BE2C (cell line): Measurements from ENCODE around the gene SIRT5.

Experiments
- DNase-seq: peaks from one replicate; pipeline ENCODE4 v3.0.0-alpha.2; 2020
- H3K27me3 ChIP-seq: fragments of 250-450 bp; sonication (Bioruptor Pico); 2 replicates; pipeline ENCODE4 v1.5.1; 2020; ENCODE audit warnings: mild to moderate bottlenecking
- H3K36me3 ChIP-seq: fragments of 250-450 bp; sonication (Bioruptor Pico); 2 replicates; pipeline ENCODE4 v1.5.1; 2020; ENCODE audit warnings: mild to moderate bottlenecking
- H3K4me1 ChIP-seq: fragments of 250-450 bp; sonication (Bioruptor Pico); 2 replicates; pipeline ENCODE4 v1.5.1; 2020
- H3K4me3 ChIP-seq: 2 replicates; pipeline ENCODE4 v1.5.1; 2011; ENCODE audit warnings: low read depth, low read length
- H3K9me3 ChIP-seq: fragments of 250-450 bp; sonication (Bioruptor Pico); 2 replicates; pipeline ENCODE4 v1.5.1; 2020
- CTCF ChIP-seq: IDR thresholded peaks from 2 replicates; pipeline ENCODE4 v1.5.1; 2012; ENCODE audit warnings: mild to moderate bottlenecking, low read depth, low read length

Gene SIRT5

GRCh38 chr6:13545885-13546284 is 28.5 kb upstream of the SIRT5 start:
- H3K4me3 ChIP-seq: no peak overlapping the region
- no peak for TF ChIP-seq CTCF
- H3K36me3 ChIP-seq: no peaks in the 10 kb centered on the region
- no peaks in the 10 kb centered on the region for H3K27me3 ChIP-seq
- H3K9me3 ChIP-seq: no peaks in the 10 kb centered on the region
- H3K4me1 ChIP-seq: no peaks in the 10 kb centered on the region
- no peak for DNase-seq

GRCh38 chr6:13548500-13549210 is 25.7 kb upstream of the SIRT5 start:
- Histone ChIP-seq H3K9me3 (no peaks in the 10 kb centered on the region), H3K4me3 (no peak overlapping the region), H3K27me3 (no peaks in the 10 kb centered on the region), H3K36me3 (no peaks in the 10 kb centered on the region), H3K4me1 (no peaks in the 10 kb centered on the region)
- no peak for DNase-seq
- TF ChIP-seq CTCF: no peak

GRCh38 chr6:13550656-13551055 is 23.7 kb upstream of the SIRT5 start:
- H3K4me3 ChIP-seq: no peak overlapping the region
- DNase-seq: no peak
- no peaks in the 10 kb centered on the region for H3K27me3 ChIP-seq
- H3K4me1 ChIP-seq: no peaks in the 10 kb centered on the region
- no peak for TF ChIP-seq CTCF
- no peaks in the 10 kb centered on the region for H3K9me3 ChIP-seq
- no peaks in the 10 kb centered on the region for H3K36me3 ChIP-seq

GRCh38 chr6:13553646-13554045 is 20.8 kb upstream of the SIRT5 start:
- H3K27me3 ChIP-seq: no peaks in the 10 kb centered on the region
- no peaks in the 10 kb centered on the region for H3K4me1 ChIP-seq
- H3K4me3 ChIP-seq: no peak overlapping the region
- no peaks in the 10 kb centered on the region for H3K9me3 ChIP-seq
- TF ChIP-seq CTCF: no peak
- DNase-seq: no peak
- no peaks in the 10 kb centered on the region for H3K36me3 ChIP-seq

- Histone ChIP-seq H3K4me3 (no peak overlapping the region), H3K36me3 (no peaks in the 10 kb centered on the region), H3K9me3 (no peaks in the 10 kb centered on the region), H3K27me3 (no peaks in the 10 kb centered on the region), H3K4me1 (no peaks in the 10 kb centered on the region)
- TF ChIP-seq CTCF: no peak
- DNase-seq: no peak
Measured at GRCh38 chr6:13554929-13555333, 19.5 kb upstream of the SIRT5 start.

- no peaks in the 10 kb centered on the region for H3K36me3 ChIP-seq
- no peak overlapping the region for H3K4me3 ChIP-seq
- DNase-seq: no peak
- TF ChIP-seq CTCF: no peak
- H3K4me1 ChIP-seq: no peaks in the 10 kb centered on the region
- H3K27me3 ChIP-seq: no peaks in the 10 kb centered on the region
- no peaks in the 10 kb centered on the region for H3K9me3 ChIP-seq
Measured at GRCh38 chr6:13557841-13558240, 16.6 kb upstream of the SIRT5 start.
